ENCODE results near the gene SORBS1.
A peak's percentile ranks its signal among the peaks of the same experiment; 100 is the strongest.

Gene SORBS1

GRCh38 chr10:95559471-95559870 lies 1.7 kb downstream of the SORBS1 start:
- peaks cover 8% of the 10 kb centered on the region for H3K36me3 Mint-ChIP-seq (ENCODE audit: low read depth)
- no peak overlapping the region for H3K27ac Mint-ChIP-seq
- H3K4me1 Mint-ChIP-seq (ENCODE audit: low read depth), result peaks cover 17% of the 10 kb centered on the region
- H3K4me3 Mint-ChIP-seq, result peak overlapping the region; percentile 14
- intact Hi-C loops (cut with micrococcal nuclease), result no loop called here
- H3K9me3 Mint-ChIP-seq, result no peaks in the 10 kb centered on the region
- peaks cover 48% of the 10 kb centered on the region for H3K27me3 Mint-ChIP-seq

- H3K36me3 Mint-ChIP-seq (ENCODE audit: low read depth), result peaks cover 8% of the 10 kb centered on the region
- no peaks in the 10 kb centered on the region for H3K9me3 Mint-ChIP-seq
- H3K27ac Mint-ChIP-seq, result no peak overlapping the region
- H3K27me3 Mint-ChIP-seq, result peaks cover 48% of the 10 kb centered on the region
- H3K4me1 Mint-ChIP-seq (ENCODE audit: low read depth), result peaks cover 17% of the 10 kb centered on the region
- no peak overlapping the region for H3K4me3 Mint-ChIP-seq
- intact Hi-C loops (cut with micrococcal nuclease), result no loop called here
Measured at GRCh38 chr10:95558593-95559320, 2.4 kb downstream of the SORBS1 start.

DNA sequence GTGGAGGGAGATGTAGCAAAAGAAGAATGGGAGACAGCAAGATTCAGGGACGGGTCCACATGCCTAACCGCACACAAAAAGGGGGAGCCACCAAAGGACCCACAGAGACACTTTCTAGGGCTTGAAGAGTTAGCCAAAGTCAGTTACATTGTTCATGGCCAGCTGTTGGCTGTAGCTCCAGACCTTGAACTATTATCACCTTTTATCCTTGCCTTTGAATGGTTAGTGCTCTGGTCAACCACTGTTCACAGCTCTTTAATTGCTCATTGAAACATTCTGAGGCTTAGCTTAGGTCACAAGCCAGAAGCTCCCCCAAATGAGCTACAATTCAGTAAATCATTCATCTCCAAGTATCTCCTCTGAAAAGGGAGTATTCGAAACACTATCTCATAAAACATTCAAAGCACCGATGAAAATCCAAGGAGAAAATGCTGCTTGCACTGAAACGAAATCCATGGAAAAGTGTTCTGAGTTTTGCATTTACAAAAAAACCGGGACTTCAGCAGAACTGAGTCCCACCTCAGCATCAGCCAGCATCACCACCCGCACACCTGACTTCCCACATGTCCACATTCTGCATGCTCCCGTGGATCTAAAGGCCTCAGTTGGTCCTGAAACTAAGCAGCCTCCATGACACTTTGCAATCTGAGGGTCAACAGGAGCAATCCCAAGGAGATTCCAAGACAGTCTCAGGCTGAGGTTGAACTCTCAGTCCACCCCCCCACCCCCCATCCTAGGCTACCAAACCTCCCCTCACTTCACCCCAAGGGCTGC lies 4.0 kb downstream of the SORBS1 start:
- no peaks in the 10 kb centered on the region for H3K9me3 Mint-ChIP-seq
- H3K36me3 Mint-ChIP-seq (ENCODE audit: low read depth), result peaks cover 8% of the 10 kb centered on the region
- H3K4me3 Mint-ChIP-seq, result no peak overlapping the region
- peaks cover 45% of the 10 kb centered on the region for H3K27me3 Mint-ChIP-seq
- H3K27ac Mint-ChIP-seq, result no peak overlapping the region
- intact Hi-C loops (cut with micrococcal nuclease), result no loop called here
- peaks cover 17% of the 10 kb centered on the region for H3K4me1 Mint-ChIP-seq (ENCODE audit: low read depth)

GRCh38 chr10:95553674-95554073 lies 7.5 kb downstream of the SORBS1 start:
- Mint-ChIP-seq H3K4me1 (ENCODE audit: low read depth) (no peaks in the 10 kb centered on the region), H3K27me3 (peaks cover 19% of the 10 kb centered on the region), H3K4me3 (no peak overlapping the region), H3K27ac (no peak overlapping the region), H3K9me3 (no peaks in the 10 kb centered on the region), H3K36me3 (ENCODE audit: low read depth) (no peaks in the 10 kb centered on the region)
- intact Hi-C loops (cut with micrococcal nuclease), result no loop called here

- intact Hi-C loops (cut with micrococcal nuclease), result no loop called here
- Mint-ChIP-seq H3K4me1 (ENCODE audit: low read depth) (no peaks in the 10 kb centered on the region), H3K27me3 (peaks cover 10% of the 10 kb centered on the region), H3K36me3 (ENCODE audit: low read depth) (no peaks in the 10 kb centered on the region), H3K9me3 (no peaks in the 10 kb centered on the region), H3K4me3 (no peak overlapping the region), H3K27ac (no peak overlapping the region)
Measured at GRCh38 chr10:95552679-95553342, 8.4 kb downstream of the SORBS1 start.

DNA sequence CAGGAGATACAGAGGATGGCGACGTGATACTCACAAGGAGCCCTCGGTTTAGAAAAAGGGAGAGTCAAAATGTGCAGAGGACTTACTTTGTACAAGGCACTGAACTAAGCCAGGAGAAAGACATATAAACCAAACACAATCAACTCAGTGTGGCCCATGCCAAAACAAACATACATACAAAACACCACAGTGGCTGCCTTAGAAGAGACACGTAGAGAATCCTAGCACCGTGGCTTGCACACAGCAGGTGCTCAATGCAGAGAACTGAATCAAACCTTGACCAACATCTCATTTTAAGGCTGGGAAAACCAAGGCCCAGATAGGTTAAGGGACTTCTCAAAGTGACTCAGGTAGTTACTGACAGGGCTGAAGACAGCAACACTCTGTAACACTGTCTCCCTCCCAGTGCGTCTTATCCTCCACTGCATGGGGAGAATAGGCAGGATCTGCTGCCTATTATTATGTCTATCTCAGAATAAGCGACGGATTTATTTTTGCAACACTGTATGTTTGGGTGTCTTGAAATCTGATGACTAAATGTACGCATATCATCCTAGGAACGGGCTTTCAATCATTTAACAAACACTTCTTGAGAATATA lies 11.0 kb downstream of the SORBS1 start:
- Mint-ChIP-seq H3K27me3 (no peaks in the 10 kb centered on the region), H3K36me3 (ENCODE audit: low read depth) (no peaks in the 10 kb centered on the region), H3K27ac (no peak overlapping the region), H3K4me3 (no peak overlapping the region), H3K9me3 (no peaks in the 10 kb centered on the region), H3K4me1 (ENCODE audit: low read depth) (no peaks in the 10 kb centered on the region)
- intact Hi-C loops (cut with micrococcal nuclease), result no loop called here

GRCh38 chr10:95547791-95548435 lies 13.3 kb downstream of the SORBS1 start:
- Mint-ChIP-seq H3K27ac (no peak overlapping the region), H3K4me3 (no peak overlapping the region), H3K36me3 (ENCODE audit: low read depth) (no peaks in the 10 kb centered on the region), H3K4me1 (ENCODE audit: low read depth) (no peaks in the 10 kb centered on the region), H3K9me3 (no peaks in the 10 kb centered on the region), H3K27me3 (no peaks in the 10 kb centered on the region)
- intact Hi-C loops (cut with micrococcal nuclease), result no loop called here

DNA sequence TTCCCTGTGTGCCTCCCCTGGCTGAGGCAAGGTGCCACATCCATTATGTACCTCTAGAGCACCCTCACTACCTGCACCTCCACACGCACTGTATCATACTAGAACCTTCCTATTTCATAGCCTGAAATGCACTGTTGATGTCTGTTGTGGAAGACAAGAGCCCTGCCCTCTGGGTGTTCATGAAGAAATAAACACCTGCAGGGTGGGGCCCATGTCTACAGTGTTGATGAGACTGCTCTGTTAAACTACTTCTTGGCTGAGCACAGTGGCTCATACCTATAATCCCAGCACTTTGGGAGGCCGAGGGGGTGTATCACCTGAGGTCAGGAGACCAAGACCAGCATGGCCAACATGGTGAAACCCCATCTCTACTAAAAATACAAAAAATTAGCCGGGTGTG lies 14.0 kb downstream of the SORBS1 start:
- Mint-ChIP-seq H3K9me3 (no peaks in the 10 kb centered on the region), H3K4me3 (no peak overlapping the region), H3K36me3 (ENCODE audit: low read depth) (no peaks in the 10 kb centered on the region), H3K27ac (no peak overlapping the region), H3K4me1 (ENCODE audit: low read depth) (no peaks in the 10 kb centered on the region), H3K27me3 (no peaks in the 10 kb centered on the region)
- intact Hi-C loops (cut with micrococcal nuclease), result no loop called here

GRCh38 chr10:95545981-95546380 lies 15.2 kb downstream of the SORBS1 start:
- no peaks in the 10 kb centered on the region for H3K4me1 Mint-ChIP-seq (ENCODE audit: low read depth)
- no peaks in the 10 kb centered on the region for H3K27me3 Mint-ChIP-seq
- no peak overlapping the region for H3K27ac Mint-ChIP-seq
- intact Hi-C loops (cut with micrococcal nuclease), result no loop called here
- no peaks in the 10 kb centered on the region for H3K36me3 Mint-ChIP-seq (ENCODE audit: low read depth)
- H3K4me3 Mint-ChIP-seq, result no peak overlapping the region
- no peaks in the 10 kb centered on the region for H3K9me3 Mint-ChIP-seq

- Mint-ChIP-seq H3K4me1 (ENCODE audit: low read depth) (no peaks in the 10 kb centered on the region), H3K27me3 (no peaks in the 10 kb centered on the region), H3K4me3 (no peak overlapping the region), H3K9me3 (no peaks in the 10 kb centered on the region), H3K36me3 (ENCODE audit: low read depth) (no peaks in the 10 kb centered on the region), H3K27ac (no peak overlapping the region)
- intact Hi-C loops (cut with micrococcal nuclease), result no loop called here
Measured at GRCh38 chr10:95544783-95545500, 16.2 kb downstream of the SORBS1 start.

DNA sequence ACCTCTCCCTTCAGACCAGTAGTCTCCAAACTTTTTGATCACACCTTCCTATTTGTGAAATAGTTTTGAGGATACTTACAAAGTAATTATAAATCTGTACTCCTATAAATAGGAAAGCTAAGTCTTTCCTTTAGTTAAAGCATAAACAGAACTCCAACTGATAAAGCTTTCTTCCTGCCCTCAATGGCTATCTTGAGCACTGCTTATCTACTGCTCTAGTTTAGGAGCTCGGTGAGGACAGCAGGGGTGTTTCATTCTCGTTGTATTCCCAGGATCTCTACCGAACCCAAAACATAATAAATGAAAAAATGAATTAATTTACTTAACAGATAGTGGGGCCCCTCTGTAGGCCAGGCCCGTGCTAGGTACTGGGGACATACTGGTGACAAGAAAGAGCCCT lies 17.7 kb downstream of the SORBS1 start:
- no peaks in the 10 kb centered on the region for H3K4me1 Mint-ChIP-seq (ENCODE audit: low read depth)
- H3K27ac Mint-ChIP-seq, result no peak overlapping the region
- no peaks in the 10 kb centered on the region for H3K27me3 Mint-ChIP-seq
- intact Hi-C loops (cut with micrococcal nuclease), result no loop called here
- no peak overlapping the region for H3K4me3 Mint-ChIP-seq
- no peaks in the 10 kb centered on the region for H3K36me3 Mint-ChIP-seq (ENCODE audit: low read depth)
- no peaks in the 10 kb centered on the region for H3K9me3 Mint-ChIP-seq

DNA sequence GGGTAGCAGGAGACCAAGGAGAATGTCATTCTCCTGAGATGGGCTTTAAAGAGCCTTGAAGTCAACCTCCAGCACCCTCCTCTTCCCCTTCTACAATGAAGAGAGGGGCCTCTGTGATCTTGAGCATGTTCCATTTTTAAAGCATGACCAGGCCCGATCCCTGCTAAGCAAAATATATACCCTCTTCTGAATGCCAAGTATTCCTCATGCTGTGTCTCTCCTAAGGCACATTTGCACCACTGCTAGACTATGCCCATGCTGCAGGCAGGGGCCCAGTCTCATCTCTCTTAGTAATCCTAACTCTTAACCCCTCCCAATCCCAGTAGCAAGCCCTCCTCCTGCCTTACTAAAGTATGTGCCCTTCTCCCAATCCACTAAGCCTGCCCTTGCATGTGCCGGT lies 18.4 kb downstream of the SORBS1 start:
- Mint-ChIP-seq H3K27ac (no peak overlapping the region), H3K36me3 (ENCODE audit: low read depth) (no peaks in the 10 kb centered on the region), H3K4me3 (no peak overlapping the region), H3K27me3 (no peaks in the 10 kb centered on the region), H3K9me3 (no peaks in the 10 kb centered on the region), H3K4me1 (ENCODE audit: low read depth) (no peaks in the 10 kb centered on the region)
- intact Hi-C loops (cut with micrococcal nuclease), result no loop called here

GRCh38 chr10:95542330-95542729 lies 18.8 kb downstream of the SORBS1 start:
- H3K27me3 Mint-ChIP-seq, result no peaks in the 10 kb centered on the region
- H3K4me3 Mint-ChIP-seq, result no peak overlapping the region

More at GRCh38 chr10:95542330-95542729, 18.8 kb downstream of the SORBS1 start:
- no peaks in the 10 kb centered on the region for H3K36me3 Mint-ChIP-seq (ENCODE audit: low read depth)
- no peak overlapping the region for H3K27ac Mint-ChIP-seq
- no peaks in the 10 kb centered on the region for H3K9me3 Mint-ChIP-seq
- intact Hi-C loops (cut with micrococcal nuclease), result no loop called here
- H3K4me1 Mint-ChIP-seq (ENCODE audit: low read depth), result no peaks in the 10 kb centered on the region
